Lower lobe of right lung (tissue), 2 donors: Measurements from ENCODE around the gene FMNL2. TPM values are rescaled to one million over a fixed set of nuclear protein-coding genes. Genes with fewer than 3 reads are reported as not detected.
A peak's percentile ranks its signal among the peaks of the same experiment; 100 is the strongest.

Experiments
- ATAC-seq, 2 donors: fragments of 200-7000 bp; cut with Tn5 transposase; one replicate each; pipeline ENCODE4 v1.9.1; 2020 to 2022; ENCODE audit warnings: mild to moderate bottlenecking in 2 of 2, moderate library complexity in 2 of 2
- DNase-seq: peaks from one replicate; pipeline ENCODE4 v3.0.0-alpha.2; 2020
- H3K27ac ChIP-seq: fragments of 200-600 bp; one replicate; pipeline ENCODE4 v1.8.0; 2022
- H3K27me3 ChIP-seq: fragments of 200-600 bp; one replicate; pipeline ENCODE4 v1.8.0; 2022; ENCODE audit warnings: low read depth
- H3K36me3 ChIP-seq: fragments of 200-600 bp; one replicate; pipeline ENCODE4 v1.8.0; 2022; ENCODE audit warnings: mild to moderate bottlenecking
- H3K4me1 ChIP-seq: fragments of 200-600 bp; one replicate; pipeline ENCODE4 v1.8.0; 2022
- H3K4me3 ChIP-seq: fragments of 200-600 bp; one replicate; pipeline ENCODE4 v1.8.0; 2022; ENCODE audit warnings: mild to moderate bottlenecking
- H3K9me3 ChIP-seq: fragments of 200-600 bp; one replicate; pipeline ENCODE4 v1.8.0; 2022
- CTCF ChIP-seq: fragments of 200-600 bp; IDR thresholded peaks from one replicate; pipeline ENCODE4 v1.8.0; 2022; ENCODE audit warnings: antibody characterized with exemption, mild to moderate bottlenecking
- intact Hi-C: fragments of 100-400 bp; cut with DNase I; formaldehyde crosslinking; loops from one replicate; pipeline ENCODE4 v1.11.0; 2022
- total RNA-seq: library from RNA; stranded (reverse); fragmentation: NEBNext Ultra II Directional; extraction: Animal tissue kit (Norgen Biotek cat#: 25700); gene quantifications from one replicate; pipeline ENCODE4 v1.2.1, GENCODE V29; 2021
- donor health status: DM: no; HTN: yes; CAD: no; lungs with severe emphysema.

FMNL2 gene
- total RNA-seq, 1 donor from 2014 or later: 77.9 TPM

- ATAC-seq: no peak
- TF ChIP-seq CTCF: no peak
- H3K9me3 ChIP-seq: no peaks in the 10 kb centered on the region
- peaks cover 33% of the 10 kb centered on the region for H3K4me1 ChIP-seq
- H3K27me3 ChIP-seq: no peaks in the 10 kb centered on the region
- peak overlapping the region; percentile 71 for H3K27ac ChIP-seq
- H3K4me3 ChIP-seq: no peak overlapping the region
- H3K36me3 ChIP-seq: no peaks in the 10 kb centered on the region
- no peak for DNase-seq
- intact Hi-C loops: no loop called here
These were observed 85.4 kb downstream of the FMNL2 start for GRCh38 chr2:152420363-152420762.

- DNase-seq (peak; percentile 53), ATAC-seq (peak; percentile 53 to 58)
- TF ChIP-seq CTCF: no peak
- H3K36me3 ChIP-seq: no peaks in the 10 kb centered on the region
- H3K27me3 ChIP-seq: no peaks in the 10 kb centered on the region
- peaks cover 31% of the 10 kb centered on the region for H3K4me1 ChIP-seq
- H3K9me3 ChIP-seq: no peaks in the 10 kb centered on the region
- intact Hi-C loops: no loop called here
- H3K4me3 ChIP-seq: no peak overlapping the region
- peak overlapping the region; percentile 71 for H3K27ac ChIP-seq
These were observed 86.0 kb downstream of the FMNL2 start for GRCh38 chr2:152420936-152421335.

GRCh38 chr2:152421521-152422370, 86.8 kb downstream of the FMNL2 start:
- peak; percentile 90 to 92 for ATAC-seq
- DNase-seq: no peak
- intact Hi-C loops: no loop called here
- Histone ChIP-seq H3K4me3 (no peak overlapping the region), H3K4me1 (peaks cover 31% of the 10 kb centered on the region), H3K27ac (peak overlapping the region; percentile 71), H3K36me3 (no peaks in the 10 kb centered on the region), H3K27me3 (no peaks in the 10 kb centered on the region), H3K9me3 (no peaks in the 10 kb centered on the region)
- no peak for TF ChIP-seq CTCF

- no peaks in the 10 kb centered on the region for H3K27me3 ChIP-seq
- ATAC-seq (no peak), DNase-seq (no peak)
- no peaks in the 10 kb centered on the region for H3K9me3 ChIP-seq
- TF ChIP-seq CTCF: no peak
- peaks cover 31% of the 10 kb centered on the region for H3K4me1 ChIP-seq
- no peaks in the 10 kb centered on the region for H3K36me3 ChIP-seq
- intact Hi-C loops: no loop called here
- no peak overlapping the region for H3K27ac ChIP-seq
- no peak overlapping the region for H3K4me3 ChIP-seq
These were observed 88.7 kb downstream of the FMNL2 start for GRCh38 chr2:152423684-152424083.

GRCh38 chr2:152425765-152426727, 91.1 kb downstream of the FMNL2 start:
- Histone ChIP-seq H3K36me3 (no peaks in the 10 kb centered on the region), H3K4me1 (peaks cover 15% of the 10 kb centered on the region), H3K27ac (no peak overlapping the region), H3K27me3 (no peaks in the 10 kb centered on the region), H3K4me3 (no peak overlapping the region), H3K9me3 (no peaks in the 10 kb centered on the region)
- intact Hi-C loops: no loop called here
- no peak for TF ChIP-seq CTCF
- DNase-seq (no peak), ATAC-seq (no peak)
